Smooth muscle cell (in vitro differentiated cells): ENCODE data around the gene MALL. TPM values are rescaled to one million over a fixed set of nuclear protein-coding genes. Genes with fewer than 3 reads are reported as not detected.
"Not testable (repeated sequence)": the region's sequence is repeated elsewhere in the genome, so short reads cannot be mapped to it uniquely, and the experiment has no call there.

ENCODE experiments used
- DNase-seq: peaks from one replicate; lab custom pipeline; 2025; ENCODE audit not compliant: unreplicated experiment; lab: John Stamatoyannopoulos, UW
- H2AFZ ChIP-seq: fragments of 200-600 bp; sonication (generic); 2 replicates; pipeline ENCODE4 v1.6.0; 2016; ENCODE audit warnings: antibody characterized with exemption, low read depth, mild to moderate bottlenecking
- H3F3A ChIP-seq: fragments of 200-600 bp; sonication (generic); 2 replicates; pipeline ENCODE4 v1.6.0; 2017; ENCODE audit warnings: antibody characterized with exemption, low read depth
- H3K27ac ChIP-seq: fragments of 200-600 bp; sonication (generic); 2 replicates; pipeline ENCODE4 v1.5.1; 2016; ENCODE audit warnings: low read depth, mild to moderate bottlenecking
- H3K27me3 ChIP-seq: fragments of 200-600 bp; sonication (generic); 2 replicates; pipeline ENCODE4 v1.6.1; 2016; ENCODE audit warnings: low read depth, mild to moderate bottlenecking
- H3K36me3 ChIP-seq: fragments of 200-600 bp; sonication (generic); 2 replicates; pipeline ENCODE4 v1.5.1; 2016; ENCODE audit warnings: low read depth
- H3K4me1 ChIP-seq: fragments of 200-600 bp; sonication (generic); 2 replicates; pipeline ENCODE4 v1.5.1; 2016; ENCODE audit warnings: low read depth
- H3K4me2 ChIP-seq: fragments of 200-600 bp; sonication (generic); 2 replicates; pipeline ENCODE4 v1.6.0; 2016; ENCODE audit warnings: mild to moderate bottlenecking
- H3K4me3 ChIP-seq: fragments of 200-600 bp; sonication (generic); 2 replicates; pipeline ENCODE4 v1.5.1; 2016; ENCODE audit warnings: mild to moderate bottlenecking
- H3K79me2 ChIP-seq: fragments of 200-600 bp; sonication (generic); 2 replicates; pipeline ENCODE4 v1.6.0; 2016; ENCODE audit warnings: low read depth, mild to moderate bottlenecking
- H3K9ac ChIP-seq: fragments of 200-600 bp; sonication (generic); 2 replicates; pipeline ENCODE4 v1.6.0; 2016; ENCODE audit warnings: low read depth
- H3K9me3 ChIP-seq: fragments of 200-600 bp; sonication (generic); replicated peaks from 2 replicates; pipeline ENCODE4 v1.5.1; 2016; ENCODE audit warnings: low read depth
- H4K20me1 ChIP-seq: fragments of 200-600 bp; sonication (generic); 2 replicates; pipeline ENCODE4 v1.6.0; 2016; ENCODE audit warnings: low read depth
- WGBS: methylation state at CpG from one replicate; pipeline ENCODE4 v1.1.7; 2016; ENCODE audit warnings: low lambda C conversion rate; 5-methylcytosine and 5-hydroxymethylcytosine counted together
- polyA plus RNA-seq: library from polyadenylated mRNA; unstranded; fragments of >200 nt; fragmentation: Nextera tagmentation; extraction: Ambion mirVana; gene quantifications from 2 replicates; pipeline ENCODE4 v1.2.1, GENCODE V29; 2016
- total RNA-seq: library from RNA; depleted of rRNA; stranded (reverse); fragments of >200 nt; gene quantifications from 2 replicates; pipeline ENCODE4 v1.2.3, GENCODE V29; 2014

MALL gene
- total and polyA plus RNA-seq, 2 experiments from 2014 or later: 3.4 to 4.4 TPM

DNA sequence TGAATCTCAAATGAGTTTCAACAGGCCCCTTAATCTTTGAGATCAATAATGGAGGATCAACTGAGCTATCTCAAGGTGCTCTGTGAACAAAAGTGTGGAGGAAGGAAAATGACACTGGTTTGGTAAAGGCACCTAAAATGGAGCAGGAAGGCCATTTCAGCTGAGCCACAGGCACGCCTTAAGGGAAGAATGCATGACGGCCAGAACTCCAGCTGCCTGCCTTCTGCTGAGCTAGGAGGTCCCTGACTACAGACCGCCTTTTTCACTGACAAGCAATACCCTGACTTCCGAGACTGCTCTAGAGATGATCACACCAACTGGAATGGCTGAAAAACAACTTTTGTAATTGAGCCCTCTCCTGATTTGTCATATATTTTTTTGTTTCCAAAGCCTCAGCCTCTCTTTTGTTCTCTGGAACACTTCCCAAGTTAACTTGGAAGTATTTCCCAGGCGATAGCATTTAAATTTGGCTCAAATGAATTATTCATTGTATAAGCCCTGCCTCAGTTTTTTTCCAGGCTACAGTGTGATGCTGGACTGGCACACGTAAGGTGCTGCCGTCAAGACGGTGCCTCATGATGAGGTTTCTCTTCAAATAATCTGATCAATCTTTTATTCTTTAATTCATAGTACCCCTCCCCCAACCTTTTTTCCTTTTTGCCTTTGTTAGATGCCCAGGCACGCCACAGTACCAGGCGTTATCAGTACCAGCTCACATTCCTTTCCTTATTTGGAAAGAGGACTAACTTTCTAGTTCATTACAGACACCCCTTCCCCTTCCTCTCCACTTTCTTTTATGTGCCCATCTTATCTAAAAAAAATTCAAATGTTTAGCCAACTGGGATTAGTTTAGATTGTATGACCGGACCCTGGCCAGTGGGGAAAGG, 60.9 kb downstream of the MALL start:
- H3K4me3 ChIP-seq, H3K4me1 ChIP-seq, H3K9me3 ChIP-seq, H3K36me3 ChIP-seq, DNase-seq, H3K79me2 ChIP-seq, H3K27me3 ChIP-seq, H2AFZ ChIP-seq, H4K20me1 ChIP-seq, H3F3A ChIP-seq, H3K4me2 ChIP-seq, H3K9ac ChIP-seq: not testable (repeated sequence)
- H3K27ac ChIP-seq: peak overlapping the region; percentile 32
- 4% methylated on average over 4 of the region's 11 CpGs for WGBS

GRCh38 chr2:110053688-110054087, 61.9 kb downstream of the MALL start:
- no CpG with 5 or more reads among the region's 5 CpGs for WGBS

DNA sequence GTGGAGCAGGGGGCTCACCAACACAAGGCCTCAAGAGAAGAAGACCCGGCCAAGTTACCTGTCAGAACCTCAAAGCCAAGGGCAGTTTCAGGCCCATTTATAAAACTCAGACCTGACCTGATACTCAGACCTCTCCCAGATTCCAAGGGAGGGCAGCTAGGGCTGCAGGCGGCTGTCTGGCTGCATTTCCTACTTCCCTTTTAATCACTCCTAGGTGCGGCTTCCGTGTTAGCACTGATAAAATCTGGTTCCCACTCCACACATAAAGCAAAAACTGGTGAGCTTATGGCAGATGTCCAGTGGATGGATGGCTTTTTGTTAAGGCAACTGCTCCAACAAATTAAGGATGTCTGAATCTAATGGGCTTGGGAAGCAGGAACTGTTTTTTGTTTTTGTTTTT, 63.5 kb downstream of the MALL start:
- H3K4me3 ChIP-seq, H3K27ac ChIP-seq, H3K4me1 ChIP-seq, H3F3A ChIP-seq, H4K20me1 ChIP-seq, H3K27me3 ChIP-seq, H3K9me3 ChIP-seq, H3K9ac ChIP-seq, H3K4me2 ChIP-seq, H2AFZ ChIP-seq, H3K36me3 ChIP-seq, H3K79me2 ChIP-seq, DNase-seq: not testable (repeated sequence)
- WGBS: no CpG with 5 or more reads among the region's 4 CpGs

More at GRCh38 chr2:110053688-110054087, 61.9 kb downstream of the MALL start:
- H3K79me2 ChIP-seq, H3K9me3 ChIP-seq, H3K27ac ChIP-seq, H4K20me1 ChIP-seq, H3F3A ChIP-seq, H3K4me1 ChIP-seq, H2AFZ ChIP-seq, H3K36me3 ChIP-seq, H3K4me3 ChIP-seq, H3K27me3 ChIP-seq, DNase-seq, H3K4me2 ChIP-seq, H3K9ac ChIP-seq: not testable (repeated sequence)

DNA sequence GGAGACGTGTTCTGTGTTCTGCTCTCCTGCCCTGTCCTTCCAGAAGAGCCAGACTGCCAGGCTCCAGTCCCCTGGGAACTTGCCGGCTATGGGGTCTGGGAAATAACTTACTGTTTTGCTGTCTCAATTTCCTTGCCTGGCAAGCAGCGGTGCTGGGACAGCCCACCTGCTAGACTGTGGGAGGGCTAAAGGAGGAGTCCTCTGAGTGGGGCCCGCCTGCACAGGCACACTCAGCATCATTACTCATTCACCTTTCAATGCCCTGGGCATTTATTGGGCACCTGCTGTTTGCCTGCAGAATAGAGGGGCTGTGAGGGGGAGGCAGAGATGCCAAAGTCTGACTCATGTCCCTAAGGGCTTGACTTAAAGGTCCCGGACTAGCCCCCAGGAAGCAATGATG, 65.4 kb downstream of the MALL start:
- H3K36me3 ChIP-seq, H3K27me3 ChIP-seq, H2AFZ ChIP-seq, H3K79me2 ChIP-seq, H3K4me2 ChIP-seq, H3K4me3 ChIP-seq, DNase-seq, H3K9ac ChIP-seq, H3K9me3 ChIP-seq, H4K20me1 ChIP-seq, H3K27ac ChIP-seq, H3F3A ChIP-seq, H3K4me1 ChIP-seq: not testable (repeated sequence)
- no CpG with 5 or more reads among the region's 5 CpGs for WGBS

DNA sequence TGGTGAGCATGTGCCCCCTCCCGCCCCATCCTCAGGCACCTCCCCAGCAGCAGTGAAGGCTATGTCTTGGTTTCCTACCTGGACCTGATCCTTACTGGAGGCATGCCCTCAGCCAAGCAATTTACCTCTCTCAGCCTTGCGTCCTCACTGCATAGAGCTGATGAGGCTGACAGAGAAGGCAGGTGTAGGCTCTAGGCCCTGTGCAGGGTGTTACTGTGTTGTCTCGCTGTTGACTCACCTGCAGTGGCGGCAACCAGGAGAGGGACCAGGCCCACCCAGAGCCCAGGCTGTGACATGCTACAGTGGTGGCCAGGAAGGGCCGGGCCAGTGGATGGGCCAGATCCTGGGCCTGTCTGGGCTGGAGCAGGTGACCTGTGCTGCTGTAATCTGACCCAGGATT, 65.9 kb downstream of the MALL start:
- H3K27me3 ChIP-seq, H3K4me2 ChIP-seq, H3K9me3 ChIP-seq, H3K4me3 ChIP-seq, H3K4me1 ChIP-seq, DNase-seq, H2AFZ ChIP-seq, H3F3A ChIP-seq, H3K9ac ChIP-seq, H3K79me2 ChIP-seq, H3K27ac ChIP-seq, H3K36me3 ChIP-seq, H4K20me1 ChIP-seq: not testable (repeated sequence)
- 60% methylated on average over 3 of the region's 5 CpGs for WGBS

- not testable (repeated sequence) for H3K4me3 ChIP-seq, DNase-seq, H3K9ac ChIP-seq, H3K27me3 ChIP-seq, H2AFZ ChIP-seq, H3K79me2 ChIP-seq, H3K36me3 ChIP-seq, H3F3A ChIP-seq, H3K4me2 ChIP-seq, H4K20me1 ChIP-seq, H3K9me3 ChIP-seq, H3K27ac ChIP-seq, H3K4me1 ChIP-seq
- WGBS: 68% methylated on average over 14 of the region's 16 CpGs
These were observed 67.1 kb downstream of the MALL start for GRCh38 chr2:110048255-110049197.

- H3K79me2 ChIP-seq, H3K36me3 ChIP-seq, H3K27me3 ChIP-seq, H4K20me1 ChIP-seq, H2AFZ ChIP-seq, H3K4me2 ChIP-seq, H3K4me3 ChIP-seq, H3K9me3 ChIP-seq, DNase-seq, H3K4me1 ChIP-seq, H3K9ac ChIP-seq, H3F3A ChIP-seq, H3K27ac ChIP-seq: not testable (repeated sequence)
- WGBS: no CpG with 5 or more reads among the region's 4 CpGs
These were observed 68.4 kb downstream of the MALL start for GRCh38 chr2:110047225-110047624.

GRCh38 chr2:110041941-110042660, 73.5 kb downstream of the MALL start:
- not testable (repeated sequence) for DNase-seq, H3K27ac ChIP-seq, H3K9ac ChIP-seq, H3K36me3 ChIP-seq, H3K79me2 ChIP-seq, H3K4me3 ChIP-seq, H3F3A ChIP-seq, H3K9me3 ChIP-seq, H3K4me2 ChIP-seq, H4K20me1 ChIP-seq, H3K27me3 ChIP-seq, H3K4me1 ChIP-seq, H2AFZ ChIP-seq
- no CpG with 5 or more reads among the region's 10 CpGs for WGBS
